22Rv1 (cell line): Measurements from ENCODE around the gene FRS2.

Source experiments
- H3K27ac ChIP-seq: fragments of 450-650 bp; 2 replicates; pipeline ENCODE4 v1.5.1; 2017
- ZFX ChIP-seq: fragments of 450-650 bp; IDR thresholded peaks from 2 replicates; pipeline ENCODE4 v1.6.1; 2017; ENCODE audit warnings: antibody characterized with exemption, borderline replicate concordance
- TF ChIP-seq, protein P1 (sequence below): fragments of 450-650 bp; IDR thresholded peaks from 2 replicates; pipeline ENCODE4 v1.5.1; 2017; ENCODE audit warnings: mild to moderate bottlenecking

FRS2 gene

DNA sequence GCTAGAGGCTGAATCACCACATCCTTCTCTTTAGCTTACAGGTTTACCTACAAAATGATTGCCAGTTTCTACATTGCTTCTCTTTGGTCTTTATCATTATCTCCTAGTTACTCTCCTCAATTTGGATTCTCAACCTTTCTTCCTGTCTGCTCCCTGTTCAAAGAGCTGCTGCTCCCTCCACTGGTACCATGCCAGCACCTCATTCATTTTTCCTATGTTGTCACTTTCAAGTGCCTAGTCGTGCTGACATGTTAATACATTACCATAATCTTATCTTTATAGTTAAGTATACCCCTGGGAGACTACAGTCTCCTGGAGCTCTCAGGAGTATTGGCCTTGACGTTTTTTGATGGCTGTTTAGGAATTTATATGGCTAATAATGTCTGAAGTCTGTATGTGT, 14.2 kb downstream of the FRS2 start:
- H3K27ac ChIP-seq = no peak overlapping the region
- TF ChIP-seq ZFX = no peak
- TF ChIP-seq, protein P1, sequence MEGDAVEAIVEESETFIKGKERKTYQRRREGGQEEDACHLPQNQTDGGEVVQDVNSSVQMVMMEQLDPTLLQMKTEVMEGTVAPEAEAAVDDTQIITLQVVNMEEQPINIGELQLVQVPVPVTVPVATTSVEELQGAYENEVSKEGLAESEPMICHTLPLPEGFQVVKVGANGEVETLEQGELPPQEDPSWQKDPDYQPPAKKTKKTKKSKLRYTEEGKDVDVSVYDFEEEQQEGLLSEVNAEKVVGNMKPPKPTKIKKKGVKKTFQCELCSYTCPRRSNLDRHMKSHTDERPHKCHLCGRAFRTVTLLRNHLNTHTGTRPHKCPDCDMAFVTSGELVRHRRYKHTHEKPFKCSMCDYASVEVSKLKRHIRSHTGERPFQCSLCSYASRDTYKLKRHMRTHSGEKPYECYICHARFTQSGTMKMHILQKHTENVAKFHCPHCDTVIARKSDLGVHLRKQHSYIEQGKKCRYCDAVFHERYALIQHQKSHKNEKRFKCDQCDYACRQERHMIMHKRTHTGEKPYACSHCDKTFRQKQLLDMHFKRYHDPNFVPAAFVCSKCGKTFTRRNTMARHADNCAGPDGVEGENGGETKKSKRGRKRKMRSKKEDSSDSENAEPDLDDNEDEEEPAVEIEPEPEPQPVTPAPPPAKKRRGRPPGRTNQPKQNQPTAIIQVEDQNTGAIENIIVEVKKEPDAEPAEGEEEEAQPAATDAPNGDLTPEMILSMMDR = no peak

DNA sequence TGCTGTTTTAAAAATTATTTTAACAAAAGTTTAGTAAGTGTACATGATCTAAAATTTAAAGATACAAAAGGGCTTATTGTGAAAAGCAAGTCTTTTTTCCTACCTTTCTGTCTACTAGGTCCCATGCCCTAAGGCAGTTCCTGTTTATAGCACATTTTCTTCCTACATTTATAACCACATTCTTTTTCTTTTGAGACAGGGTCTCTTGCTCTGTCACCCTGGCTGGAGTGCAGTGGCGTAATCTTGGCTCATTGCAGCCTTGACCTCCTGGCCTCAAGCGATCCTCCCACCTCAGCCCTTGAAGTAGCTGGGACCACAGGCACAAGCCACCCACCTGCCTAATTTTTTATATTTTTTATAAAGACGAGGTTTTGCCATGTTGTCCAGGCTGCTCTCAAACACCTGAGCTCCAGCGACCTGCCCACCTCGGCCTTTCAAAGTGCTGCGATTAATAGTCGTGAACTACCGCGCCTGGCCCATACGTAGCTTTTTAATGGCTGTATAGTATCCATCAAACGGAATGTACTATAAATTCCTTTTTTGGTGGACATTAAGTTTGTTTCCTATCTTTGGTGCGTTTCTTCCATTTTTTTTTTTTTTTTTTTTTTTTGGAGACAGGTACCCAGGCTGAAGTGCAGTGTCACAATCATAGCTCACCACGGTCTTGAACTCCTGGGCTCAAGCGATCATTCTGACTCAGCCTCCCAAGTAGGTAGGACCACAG, 20.9 kb downstream of the FRS2 start:
- TF ChIP-seq ZFX = no peak
- TF ChIP-seq, protein P1 = no peak
- H3K27ac ChIP-seq = no peak overlapping the region

DNA sequence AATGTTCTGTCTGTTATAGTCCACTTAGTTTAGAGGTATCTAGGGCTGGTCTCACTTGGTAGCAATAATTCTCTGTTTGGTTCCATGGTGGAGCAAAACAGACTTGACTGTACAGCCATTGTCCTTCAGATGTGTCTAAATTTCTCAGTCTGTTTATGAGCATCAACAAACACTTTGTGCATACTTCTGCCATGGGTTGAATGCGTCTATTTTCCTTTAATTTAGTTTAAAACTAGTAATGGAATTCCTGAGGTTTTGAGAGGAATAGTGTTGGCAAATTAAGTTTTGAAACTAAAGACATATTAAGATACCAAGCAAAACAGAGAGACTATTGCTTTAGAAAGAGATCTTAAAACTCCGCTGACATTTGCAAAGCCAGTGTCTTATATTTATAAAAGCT, 22.6 kb downstream of the FRS2 start:
- no peak overlapping the region for H3K27ac ChIP-seq
- TF ChIP-seq, protein P1 = no peak
- no peak for TF ChIP-seq ZFX

DNA sequence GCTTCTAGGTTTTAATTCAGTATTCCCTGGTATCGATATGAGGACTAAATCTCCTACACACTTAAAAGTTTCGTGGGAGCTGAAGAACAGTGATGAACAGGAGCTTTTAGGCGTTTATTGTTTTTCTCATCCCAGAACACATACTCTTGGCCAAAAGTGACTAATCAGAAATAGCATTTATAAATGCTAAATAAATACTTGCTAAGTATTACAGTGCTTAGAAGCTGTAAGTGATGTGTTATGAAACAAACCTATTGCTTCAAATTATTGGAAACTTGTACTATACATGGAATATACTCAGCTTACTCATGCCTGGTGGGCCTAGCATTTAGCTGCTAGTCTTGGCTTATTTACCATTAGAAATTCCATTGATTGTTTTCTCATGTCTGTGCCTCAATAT, 24.9 kb downstream of the FRS2 start:
- TF ChIP-seq, protein P1 = no peak
- no peak for TF ChIP-seq ZFX

DNA sequence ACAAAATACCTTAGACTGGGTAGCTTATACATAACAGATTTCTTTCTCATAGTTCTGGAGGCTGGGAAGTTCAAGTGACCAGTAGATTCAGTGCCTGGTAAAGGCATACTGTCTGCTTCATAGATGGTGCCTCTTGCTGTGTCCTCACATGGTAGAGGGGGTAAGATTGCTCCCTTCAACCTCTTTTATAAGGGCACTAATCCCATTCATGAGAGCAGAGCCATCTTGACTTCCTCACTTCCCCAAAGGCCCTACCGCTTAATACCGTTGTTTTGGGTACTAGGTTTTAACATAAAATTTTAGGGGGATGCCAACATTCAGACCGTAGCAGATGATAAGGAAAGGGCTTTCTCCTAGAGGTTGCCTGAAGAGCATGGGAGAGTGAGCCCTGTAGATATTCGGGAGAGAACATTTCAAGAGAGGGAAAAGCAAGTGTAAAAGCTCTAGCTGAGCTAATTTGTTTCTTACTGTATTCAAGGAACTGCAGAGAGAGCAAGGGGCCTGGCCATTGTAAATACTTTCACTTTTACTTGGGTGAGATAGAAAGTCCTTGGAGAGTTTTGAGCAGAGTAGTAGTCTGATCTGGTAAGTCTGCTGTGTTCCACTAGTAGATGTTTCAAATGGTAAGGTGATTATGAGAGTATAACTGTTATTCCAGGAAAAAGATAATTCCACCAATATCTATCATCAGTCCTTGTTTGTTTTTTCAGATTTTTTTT, 27.3 kb downstream of the FRS2 start:
- H3K27ac ChIP-seq = no peak overlapping the region

More for the DNA sequence above, 24.9 kb downstream of the FRS2 start:
- no peak overlapping the region for H3K27ac ChIP-seq

DNA sequence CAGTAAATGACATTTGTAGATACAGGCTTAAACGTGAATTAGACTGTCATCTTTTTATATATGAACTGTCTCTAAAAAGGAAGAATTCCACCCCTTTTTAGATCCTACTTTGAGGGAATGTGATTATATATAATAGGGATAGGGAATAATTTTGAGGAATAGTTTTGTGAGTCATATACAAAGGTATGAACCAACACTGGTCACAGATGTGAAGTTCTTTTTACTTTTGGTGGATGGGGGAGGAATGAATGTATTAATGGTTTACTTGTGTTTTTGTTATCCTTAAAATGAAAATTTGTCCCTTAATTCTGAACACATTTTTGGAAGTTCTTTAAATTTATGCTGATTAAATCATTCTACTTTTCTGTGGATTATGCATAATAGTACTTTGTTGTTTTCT, 30.4 kb downstream of the FRS2 start:
- no peak for TF ChIP-seq ZFX
- TF ChIP-seq, protein P1 = no peak
- no peak overlapping the region for H3K27ac ChIP-seq

More for the DNA sequence above, 27.3 kb downstream of the FRS2 start:
- no peak for TF ChIP-seq ZFX
- TF ChIP-seq, protein P1 = no peak
